ENCODE measurements around the gene CKS1B.
A peak's percentile ranks its signal among the peaks of the same experiment; 100 is the strongest.
"Not testable (repeated sequence)": the region's sequence is repeated elsewhere in the genome, so short reads cannot be mapped to it uniquely, and the experiment has no call there.

Gene CKS1B

DNA sequence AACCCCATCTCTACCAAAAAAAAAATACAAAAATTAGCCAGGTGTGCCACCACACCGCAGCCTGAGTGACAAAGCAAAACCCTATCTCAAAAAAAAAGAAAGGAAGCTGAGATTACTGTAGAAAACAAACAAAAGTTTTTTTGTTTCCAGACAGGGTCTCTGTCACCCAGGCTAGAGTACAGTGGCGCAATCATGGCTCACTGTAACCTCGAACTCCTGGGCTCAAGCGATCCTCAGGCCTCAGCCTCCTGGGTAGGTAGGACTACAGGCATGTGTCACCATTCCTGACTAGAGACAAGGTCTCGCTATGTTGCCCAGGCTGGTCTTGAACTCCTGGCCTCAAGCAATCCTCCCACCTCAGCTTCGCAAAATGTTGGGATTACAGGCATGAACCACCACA lies 10.1 kb upstream of the CKS1B start:
- DNase-seq (ENCODE audit: low read depth), result no peak

DNA sequence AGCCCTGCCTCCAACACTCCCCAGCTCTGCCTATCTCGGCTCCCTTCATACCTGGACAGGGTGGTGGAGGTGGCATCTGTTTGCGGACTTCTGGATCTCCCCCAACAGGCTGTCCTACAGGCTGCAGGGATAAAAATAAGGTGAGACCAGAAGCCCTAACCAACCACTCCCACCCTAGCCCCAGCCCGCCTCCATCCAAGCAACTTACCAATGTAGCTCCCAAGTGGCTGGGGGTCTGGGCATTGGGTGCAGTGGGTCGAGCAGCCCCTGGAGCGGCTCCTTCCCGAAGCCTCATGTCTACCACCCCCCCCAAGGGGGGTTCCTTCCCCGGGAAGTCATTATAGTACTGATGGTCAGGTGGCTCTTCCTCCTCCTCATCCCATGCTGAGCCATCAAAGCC lies 8.4 kb upstream of the CKS1B start:
- DNase-seq (ENCODE audit: low read depth), result no peak

DNA sequence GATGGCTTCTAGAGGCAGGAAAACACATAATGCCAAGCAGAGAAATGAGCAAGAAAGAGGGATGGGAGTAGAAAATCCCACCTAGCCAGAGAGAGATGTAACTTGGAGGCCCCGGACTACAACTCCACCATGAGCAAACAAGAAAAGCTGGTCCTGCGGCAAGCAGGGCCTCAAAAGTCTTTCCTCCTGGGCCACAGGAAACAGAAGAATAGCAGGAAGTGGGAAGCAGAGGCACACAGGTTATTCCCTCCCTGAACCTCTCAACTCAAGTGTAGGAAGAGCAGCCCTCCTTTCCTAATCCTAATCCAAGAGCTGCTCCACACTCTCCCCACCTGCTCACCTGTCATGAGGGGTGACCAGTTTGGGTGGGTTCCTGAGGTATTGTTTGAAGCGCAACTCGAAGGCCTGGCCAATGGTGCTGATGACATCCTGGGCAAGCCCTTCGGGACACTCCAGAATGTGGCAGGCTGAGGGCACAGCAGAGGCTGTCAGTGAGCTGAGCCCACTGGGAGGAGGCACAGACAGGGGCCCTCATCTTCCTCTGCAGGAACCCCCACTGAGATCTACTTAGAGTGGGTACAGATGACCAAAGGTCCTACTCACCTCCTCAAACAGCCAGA lies 7.0 kb upstream of the CKS1B start:
- no peak for DNase-seq (ENCODE audit: low read depth)

DNA sequence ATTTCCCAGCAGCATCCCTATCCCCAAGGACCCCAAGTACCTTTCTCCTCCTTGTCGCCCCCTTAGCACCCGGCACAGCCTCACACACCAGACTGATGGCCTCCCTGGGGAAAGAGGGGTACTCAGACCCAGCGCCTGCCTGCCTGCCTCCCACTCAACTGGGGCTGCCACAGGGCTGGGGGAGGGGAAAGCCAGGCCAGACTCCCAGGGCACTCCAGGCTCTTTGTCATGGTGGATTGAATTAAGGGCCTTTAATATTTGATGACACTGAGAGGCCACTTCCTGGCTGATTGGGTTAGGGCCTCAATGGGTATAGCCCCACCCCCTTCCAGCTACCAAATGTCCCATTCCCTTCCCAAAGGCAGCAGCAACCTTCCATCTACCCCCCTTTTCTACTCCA lies 5.8 kb upstream of the CKS1B start:
- DNase-seq (ENCODE audit: low read depth), result no peak

DNA sequence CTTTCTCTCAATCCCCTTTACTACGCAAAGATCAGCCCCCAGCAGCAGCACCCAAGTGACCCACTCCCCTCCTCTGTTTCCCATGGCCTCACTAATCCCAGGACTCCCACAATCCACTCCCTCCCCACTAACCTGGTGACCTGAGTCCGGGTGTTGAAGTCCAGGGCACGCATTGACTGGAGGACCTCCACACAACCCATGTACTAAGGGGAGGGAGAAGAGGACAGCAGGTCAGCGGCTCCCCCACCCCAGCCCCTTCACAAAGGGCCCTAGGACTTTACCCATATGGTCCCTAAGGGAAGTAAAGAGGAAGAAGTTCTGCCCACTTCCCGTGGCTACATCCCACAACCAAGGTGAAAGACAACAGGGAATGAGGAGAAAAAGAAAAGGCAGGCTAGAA lies 5.2 kb upstream of the CKS1B start:
- DNase-seq (ENCODE audit: low read depth), result no peak

DNA sequence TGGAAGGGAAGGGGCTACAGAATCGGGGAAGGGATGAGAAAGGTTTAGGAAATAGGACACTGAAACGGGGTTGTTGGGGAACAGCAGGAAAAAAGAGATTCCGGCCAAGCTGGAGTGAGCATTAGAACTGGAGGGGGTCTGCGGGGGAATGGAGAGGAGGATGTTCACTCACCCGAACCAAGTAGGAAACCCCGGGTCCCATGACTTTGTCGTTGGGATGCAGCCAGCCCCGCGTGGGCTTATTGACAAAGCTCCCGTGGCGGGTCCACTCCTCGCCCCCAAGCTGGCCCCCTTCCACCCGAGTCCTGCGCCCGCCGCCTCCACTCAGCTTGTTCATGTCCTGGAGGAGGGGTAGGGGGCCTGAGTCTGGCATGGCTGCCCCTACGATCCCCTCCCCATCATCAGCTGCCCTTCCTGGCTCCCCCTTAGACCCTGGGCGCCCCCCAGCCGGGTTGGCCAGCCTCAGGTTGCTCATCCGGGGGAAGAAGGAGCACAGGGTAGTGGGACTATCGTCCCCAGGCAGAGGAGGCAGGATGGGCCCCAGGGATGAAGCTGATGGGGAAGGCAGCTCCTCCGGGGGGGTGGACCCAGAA lies 4.5 kb upstream of the CKS1B start:
- DNase-seq (ENCODE audit: low read depth), result no peak

DNA sequence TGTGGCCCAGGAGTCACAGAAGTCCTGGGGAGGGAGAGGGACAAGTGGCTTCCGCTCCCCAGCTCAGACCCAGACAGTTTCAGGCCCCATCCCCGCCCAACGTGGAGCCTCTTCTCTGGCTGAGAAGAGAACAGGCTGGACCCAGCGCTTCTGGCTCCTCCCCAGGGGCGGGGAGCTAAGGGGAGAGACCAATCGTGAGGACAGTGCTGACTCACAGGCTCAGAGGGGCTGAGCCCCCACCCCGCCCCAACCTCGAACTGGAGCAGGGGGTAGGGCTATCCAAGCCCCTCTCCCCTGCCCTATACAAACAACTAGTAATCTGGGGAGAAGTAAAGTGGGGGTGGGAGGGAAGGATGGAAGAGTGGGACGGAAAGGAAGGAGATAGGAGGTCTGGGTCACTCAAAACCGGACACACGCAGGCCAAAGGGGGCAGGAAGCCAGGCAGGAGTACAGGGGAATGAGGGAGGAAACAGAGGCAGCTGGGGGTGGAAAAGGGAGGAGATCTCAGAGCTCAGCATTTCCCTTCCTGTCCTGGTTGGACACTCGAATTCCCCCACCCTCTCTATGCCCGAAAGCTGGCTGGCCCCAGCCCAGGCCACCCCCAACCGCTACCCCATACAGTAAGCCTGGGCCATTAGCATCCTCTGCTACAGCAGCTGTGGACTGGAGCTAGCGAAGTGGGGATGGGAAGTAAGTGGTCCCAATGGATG lies 3.7 kb upstream of the CKS1B start, which contains the start of gene SHC1:
SHC1 (minus strand) TSS at position 117 of the 710 bp plus-strand sequence. CDS start 221 bp downstream, outside the sequence.
- no peak for DNase-seq (ENCODE audit: low read depth)

DNA sequence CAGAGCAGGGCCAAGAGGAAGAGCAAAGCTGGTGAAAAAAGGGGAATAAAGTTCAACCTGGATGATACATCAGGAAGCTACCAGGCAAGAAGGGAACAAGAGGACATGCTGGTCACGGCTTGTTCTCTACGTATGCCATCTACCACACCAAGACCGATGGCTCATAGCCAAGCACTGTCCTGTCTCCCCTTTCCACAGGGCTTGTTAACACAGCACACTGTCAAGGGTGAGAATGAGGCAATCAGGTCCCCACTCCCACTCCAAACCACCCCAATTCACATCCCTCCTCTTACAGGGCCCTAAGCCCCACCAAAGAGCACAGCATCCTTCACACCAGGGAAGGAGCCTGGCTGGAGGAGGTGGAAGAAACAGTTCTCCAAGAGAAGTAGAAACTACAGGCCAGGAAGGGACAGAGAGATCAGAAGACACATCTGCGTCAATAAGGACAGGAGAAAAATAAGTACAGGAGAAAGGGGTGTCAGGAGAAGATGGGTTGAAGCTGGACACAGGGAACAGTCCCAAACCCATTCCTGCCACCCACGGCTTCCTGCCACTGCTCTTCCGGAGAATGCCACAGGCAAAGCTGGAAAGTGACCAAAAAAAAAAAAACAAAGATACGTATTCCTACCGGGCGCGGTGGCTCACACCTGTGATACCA lies 3.0 kb upstream of the CKS1B start:
- no peak for DNase-seq (ENCODE audit: low read depth)

DNA sequence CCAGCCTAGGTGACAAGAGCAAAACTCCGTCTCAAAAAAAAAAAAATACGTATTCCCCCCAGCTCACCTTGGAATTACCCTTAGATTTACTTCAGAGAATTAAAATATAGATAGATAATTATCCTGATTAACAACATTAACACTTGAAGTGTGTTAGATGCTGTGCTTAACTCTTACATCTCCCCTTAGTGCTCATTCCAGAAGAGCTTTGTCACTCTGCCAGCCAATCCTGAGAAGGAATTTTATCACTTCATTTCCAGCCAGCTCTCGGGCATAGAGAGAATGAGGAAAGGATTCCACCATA lies 2.3 kb upstream of the CKS1B start:
- no peak for DNase-seq (ENCODE audit: low read depth)

DNA sequence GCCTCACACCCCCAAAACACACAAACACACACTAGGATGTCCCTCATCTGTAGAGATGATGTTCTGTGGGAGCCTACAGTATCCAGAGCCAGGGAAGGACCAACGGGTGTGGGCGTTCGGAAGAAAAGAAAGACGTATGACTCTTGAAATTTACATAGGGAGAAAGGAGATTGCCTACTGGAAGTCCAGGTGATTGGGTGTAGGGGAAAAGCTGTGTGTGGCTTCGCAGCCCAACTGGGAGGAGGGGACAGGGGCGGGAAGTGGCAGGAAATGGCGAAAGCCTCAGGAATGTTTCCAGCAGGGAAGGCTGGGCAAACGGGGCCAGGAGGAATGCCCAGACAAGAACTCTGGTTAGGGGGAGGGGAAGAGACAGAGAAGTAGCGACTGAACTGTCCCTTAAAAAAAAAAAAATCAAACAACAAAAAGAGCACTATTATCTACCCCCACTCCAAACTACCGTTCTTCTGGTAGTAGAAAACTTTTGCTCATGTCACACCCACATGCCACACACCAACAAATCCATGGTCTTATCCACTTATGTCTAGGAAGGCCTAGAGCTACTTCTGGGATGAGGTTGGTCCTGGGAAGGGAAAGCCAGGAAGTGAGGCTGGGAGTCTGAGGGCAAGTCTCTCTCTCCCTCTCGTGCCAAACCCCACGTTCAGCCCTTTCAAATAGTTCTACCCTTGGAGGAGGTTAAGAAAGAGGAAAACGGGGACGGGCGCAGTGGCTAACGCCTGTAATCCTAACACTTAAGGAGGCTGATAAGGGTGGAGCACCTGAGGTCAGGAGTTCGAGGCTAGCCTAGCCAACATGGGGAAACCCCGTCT lies 1.8 kb upstream of the CKS1B start:
- no peak for DNase-seq (ENCODE audit: low read depth)

DNA sequence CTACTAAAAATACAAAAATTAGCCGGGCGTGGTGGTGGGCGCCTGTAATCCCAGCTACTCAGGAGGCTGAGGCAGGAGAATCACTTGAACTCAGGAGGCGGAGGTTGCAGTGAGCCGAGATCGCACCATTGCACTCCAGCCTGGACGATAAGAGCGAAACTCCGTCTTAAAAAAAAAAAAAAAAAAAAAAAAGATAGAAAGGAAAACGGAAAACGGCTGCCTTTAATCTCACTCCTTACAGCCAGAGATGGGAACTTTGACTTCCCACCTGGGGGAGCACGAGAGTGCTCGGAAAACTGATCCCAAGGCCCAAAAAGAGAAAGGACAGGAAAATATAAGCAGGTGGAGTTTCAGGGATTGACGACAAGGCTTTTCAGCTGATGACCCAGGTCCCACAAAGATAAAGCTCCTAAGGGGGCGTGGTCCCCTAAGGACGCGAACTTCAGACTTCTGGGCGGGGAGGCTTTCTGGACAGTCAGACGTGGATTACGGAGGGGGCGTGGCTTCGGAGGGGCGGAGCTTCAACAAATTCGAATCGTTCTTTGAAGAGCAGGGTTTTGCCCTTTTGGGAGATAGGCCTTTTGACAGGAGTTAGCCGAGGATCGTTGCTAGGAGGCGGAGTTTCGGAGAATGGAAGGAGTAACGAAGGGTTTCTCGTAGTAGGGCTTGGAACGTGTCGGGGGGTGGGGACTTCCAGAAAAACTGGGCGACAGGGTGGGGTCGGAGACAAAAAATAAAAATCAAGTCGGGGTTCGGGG lies 958 bp upstream of the CKS1B start:
- DNase-seq (ENCODE audit: low read depth), result peak; percentile 85

DNA sequence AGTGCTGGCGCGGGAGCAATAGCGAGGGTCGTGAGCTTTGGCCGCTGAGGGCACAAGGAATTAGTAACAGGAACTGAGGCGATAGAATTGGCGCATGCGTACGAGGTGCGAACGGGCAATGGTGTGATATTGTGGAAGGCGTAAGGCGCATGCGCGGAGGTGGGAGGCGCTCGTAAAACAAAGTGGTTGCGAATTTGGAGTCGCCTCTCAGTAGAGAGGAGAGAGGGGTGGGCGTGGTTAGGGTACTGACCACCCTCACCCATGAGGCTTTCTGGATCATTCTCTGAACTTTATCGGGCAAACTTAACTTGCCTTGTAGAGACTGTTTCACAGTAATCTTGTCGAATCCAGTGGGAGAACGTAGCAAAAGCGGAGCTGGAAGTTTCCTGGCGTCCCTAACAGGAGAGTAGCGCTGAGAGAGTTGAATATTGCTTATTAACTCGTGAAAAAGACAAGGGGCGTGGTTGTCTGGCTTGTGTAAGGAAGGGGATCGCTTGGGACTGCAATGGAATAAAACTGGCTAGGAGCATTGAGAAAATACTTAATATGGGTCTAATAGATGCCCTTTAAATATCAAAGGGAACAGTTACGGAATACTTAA lies 427 bp downstream of the CKS1B start:
- DNase-seq (ENCODE audit: low read depth), result peak; percentile 83

DNA sequence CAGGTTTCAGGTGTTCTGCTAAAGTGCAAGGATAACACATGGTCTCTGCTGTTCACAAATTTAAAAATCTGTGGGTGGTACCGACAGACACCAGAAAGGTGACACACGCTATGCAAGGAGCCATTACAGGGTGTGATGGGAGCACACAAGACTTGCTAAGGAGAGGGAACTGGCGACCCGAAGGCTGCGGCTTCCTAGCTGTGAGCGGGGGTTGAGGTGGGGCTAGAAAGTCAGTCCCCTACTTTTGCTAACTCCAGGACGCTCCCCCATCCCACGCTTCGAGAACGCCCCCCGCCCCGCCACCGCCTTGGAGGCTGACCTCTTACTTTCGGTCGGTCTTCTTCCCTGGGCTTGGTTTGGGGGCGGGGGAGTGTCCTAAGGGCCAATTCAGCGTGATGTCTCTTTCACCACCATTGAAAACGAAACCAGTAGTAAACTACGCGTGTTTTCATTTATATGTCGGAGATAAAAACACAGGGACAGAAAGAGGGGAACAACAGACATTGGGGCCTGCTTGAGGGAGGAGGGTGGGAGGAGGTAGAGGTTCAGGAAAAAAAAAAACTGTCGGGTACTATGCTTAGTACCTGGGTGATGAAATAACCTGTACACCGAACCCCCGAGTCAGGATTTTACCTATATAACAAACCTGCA lies 1.1 kb downstream of the CKS1B start:
- DNase-seq (ENCODE audit: low read depth), result no peak

DNA sequence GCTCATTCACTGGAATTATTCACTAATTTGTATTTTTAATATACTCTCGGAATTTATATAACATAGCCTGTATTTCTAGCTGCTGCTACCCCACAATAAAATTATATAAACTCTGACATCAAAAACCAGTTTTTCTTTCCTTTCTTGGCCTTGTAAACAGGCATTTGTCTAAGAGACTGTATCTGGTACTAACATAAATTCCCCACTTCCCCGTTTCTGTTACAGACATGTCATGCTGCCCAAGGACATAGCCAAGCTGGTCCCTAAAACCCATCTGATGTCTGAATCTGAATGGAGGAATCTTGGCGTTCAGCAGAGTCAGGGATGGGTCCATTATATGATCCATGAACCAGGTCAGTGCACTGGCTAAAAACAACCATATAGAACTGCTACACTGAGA lies 3.3 kb downstream of the CKS1B start:
- DNase-seq (ENCODE audit: low read depth), result not testable (repeated sequence)

DNA sequence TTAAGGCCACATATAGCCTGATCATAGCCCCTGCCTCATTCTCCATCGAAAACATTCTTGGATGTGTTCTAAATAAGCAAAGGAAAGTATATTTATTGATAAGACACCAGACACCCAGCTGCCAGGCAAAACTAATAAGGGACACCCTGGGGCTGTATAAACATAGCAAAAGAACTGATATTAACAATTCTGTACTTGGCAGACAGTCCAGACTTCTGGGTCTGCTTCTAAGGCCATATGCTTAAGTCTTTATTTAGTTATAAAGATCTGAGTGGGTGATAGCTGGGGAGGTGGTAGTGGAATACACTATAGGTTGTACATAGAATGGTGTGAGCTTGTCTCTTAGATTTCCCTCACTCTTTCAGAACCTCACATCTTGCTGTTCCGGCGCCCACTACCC lies 3.9 kb downstream of the CKS1B start:
- no peak for DNase-seq (ENCODE audit: low read depth)

DNA sequence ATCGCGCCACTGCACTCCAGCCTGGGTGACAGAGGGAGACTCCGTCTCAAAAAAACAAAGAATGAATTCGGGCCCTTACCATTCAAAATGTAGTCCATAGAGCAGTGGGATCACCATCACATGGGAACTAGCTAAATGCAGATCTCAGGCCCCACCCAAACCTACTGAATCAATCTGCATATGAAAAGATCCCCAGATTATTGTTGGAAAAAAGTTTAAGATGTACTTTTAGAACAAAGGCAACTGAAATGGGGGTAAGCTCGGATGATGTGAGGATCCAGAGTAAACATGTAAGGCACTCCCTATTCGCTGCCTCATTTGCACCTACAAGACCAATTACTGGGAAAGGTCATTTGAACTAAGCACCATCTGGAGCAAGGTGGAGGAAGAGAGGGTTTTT lies 7.9 kb downstream of the CKS1B start:
- DNase-seq (ENCODE audit: low read depth), result no peak

DNA sequence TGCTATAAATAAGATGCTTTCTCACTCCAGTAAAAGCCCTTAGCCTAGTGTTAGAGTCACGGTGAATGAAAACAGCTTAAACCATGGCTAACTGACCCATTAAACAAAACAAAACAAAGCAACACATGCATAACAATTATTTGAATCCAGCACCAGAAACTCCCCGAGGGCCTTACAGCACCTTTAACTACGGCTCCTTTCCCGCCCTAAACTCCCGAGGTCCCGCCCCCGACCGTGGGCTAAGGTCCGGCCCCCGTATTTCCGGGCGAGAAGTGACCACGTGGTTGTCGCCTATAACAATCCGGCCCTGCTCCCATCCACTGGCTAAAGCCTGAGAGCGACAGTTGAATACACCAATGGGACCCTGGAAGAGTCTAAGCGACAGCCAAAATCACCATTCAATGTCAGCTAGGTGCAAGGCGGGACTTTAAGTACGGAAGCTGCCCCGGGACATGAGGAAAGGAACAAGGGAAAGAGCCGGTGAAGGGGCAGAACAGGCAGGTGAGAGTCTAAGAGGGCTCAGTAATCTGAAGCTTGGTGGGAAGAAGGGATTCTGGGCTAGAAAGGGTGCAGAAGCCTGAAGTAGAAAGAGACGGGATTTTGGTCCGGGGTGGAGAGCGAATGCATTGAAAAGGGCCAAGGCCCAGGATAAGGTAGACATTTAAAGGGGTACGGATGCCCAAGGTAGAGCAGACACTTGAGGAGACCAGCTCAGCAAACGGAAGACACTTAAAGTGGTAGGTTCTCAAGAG lies 8.6 kb downstream of the CKS1B start, which contains the start of gene FLAD1:
FLAD1 (plus strand) TSS at position 448 of the 752 bp plus-strand sequence. CDS start 351 bp downstream, outside the sequence.
- DNase-seq (ENCODE audit: low read depth), result peak; percentile 84

DNA sequence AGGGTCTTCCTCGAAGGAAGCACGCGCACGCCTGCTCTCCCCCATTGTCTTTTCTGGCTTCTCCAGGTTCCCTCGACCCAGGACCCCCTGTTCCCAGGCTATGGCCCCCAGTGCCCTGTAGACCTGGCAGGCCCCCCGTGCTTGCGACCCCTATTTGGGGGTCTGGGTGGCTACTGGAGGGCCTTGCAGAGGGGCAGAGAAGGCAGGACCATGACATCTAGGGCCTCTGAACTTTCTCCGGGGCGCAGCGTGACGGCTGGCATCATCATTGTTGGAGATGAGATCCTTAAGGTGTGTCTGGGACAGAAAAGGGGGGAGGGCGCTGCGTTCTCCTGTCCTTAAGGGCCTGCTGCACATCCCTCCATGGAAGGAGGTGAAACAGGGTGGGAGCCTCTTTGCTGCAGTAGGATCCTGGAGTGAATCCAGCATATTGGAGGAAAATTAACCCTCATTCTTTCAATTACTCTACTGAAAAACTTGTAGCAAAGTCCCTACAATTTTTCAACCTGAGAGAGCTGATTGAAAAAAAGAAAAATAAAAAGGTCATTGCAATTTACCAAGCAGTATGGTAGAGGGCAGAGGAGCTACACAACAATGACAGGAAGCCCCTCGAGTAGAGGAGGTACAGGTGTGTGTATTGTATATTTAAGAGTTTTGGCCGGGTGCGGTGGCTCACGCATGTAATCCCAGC lies 9.4 kb downstream of the CKS1B start:
- no peak for DNase-seq (ENCODE audit: low read depth)

DNA sequence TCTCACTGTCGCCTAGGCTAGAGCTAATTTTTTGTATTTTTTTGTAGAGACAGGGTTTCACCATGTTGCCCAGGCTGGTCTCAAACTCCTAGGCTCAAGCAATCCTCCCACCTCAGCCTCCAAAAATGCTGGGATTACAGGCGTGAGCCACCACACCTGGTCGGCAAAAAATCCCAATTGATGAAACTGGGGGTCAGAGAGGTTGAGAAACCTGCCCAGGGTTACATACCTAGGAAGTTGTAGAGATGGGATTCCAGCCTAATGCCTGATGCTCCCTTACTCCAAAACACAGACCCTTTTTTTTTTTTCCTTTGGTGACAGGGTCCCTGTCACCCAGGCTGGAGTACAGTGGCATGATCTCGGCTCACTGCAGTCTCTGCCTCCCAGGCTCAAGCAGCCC lies 12.3 kb downstream of the CKS1B start:
- DNase-seq (ENCODE audit: low read depth), result not testable (repeated sequence)
